GM18508 (cell line): ENCODE measurements around the gene SLC4A8.

Experiments
- ATAC-seq: cut with Tn5 transposase; IDR thresholded peaks from one replicate; pipeline ENCODE4 v1.9.1; 2021; ENCODE audit warnings: moderate number of reproducible peaks; ENCODE audit not compliant: insufficient read depth, unreplicated experiment

Gene SLC4A8

DNA sequence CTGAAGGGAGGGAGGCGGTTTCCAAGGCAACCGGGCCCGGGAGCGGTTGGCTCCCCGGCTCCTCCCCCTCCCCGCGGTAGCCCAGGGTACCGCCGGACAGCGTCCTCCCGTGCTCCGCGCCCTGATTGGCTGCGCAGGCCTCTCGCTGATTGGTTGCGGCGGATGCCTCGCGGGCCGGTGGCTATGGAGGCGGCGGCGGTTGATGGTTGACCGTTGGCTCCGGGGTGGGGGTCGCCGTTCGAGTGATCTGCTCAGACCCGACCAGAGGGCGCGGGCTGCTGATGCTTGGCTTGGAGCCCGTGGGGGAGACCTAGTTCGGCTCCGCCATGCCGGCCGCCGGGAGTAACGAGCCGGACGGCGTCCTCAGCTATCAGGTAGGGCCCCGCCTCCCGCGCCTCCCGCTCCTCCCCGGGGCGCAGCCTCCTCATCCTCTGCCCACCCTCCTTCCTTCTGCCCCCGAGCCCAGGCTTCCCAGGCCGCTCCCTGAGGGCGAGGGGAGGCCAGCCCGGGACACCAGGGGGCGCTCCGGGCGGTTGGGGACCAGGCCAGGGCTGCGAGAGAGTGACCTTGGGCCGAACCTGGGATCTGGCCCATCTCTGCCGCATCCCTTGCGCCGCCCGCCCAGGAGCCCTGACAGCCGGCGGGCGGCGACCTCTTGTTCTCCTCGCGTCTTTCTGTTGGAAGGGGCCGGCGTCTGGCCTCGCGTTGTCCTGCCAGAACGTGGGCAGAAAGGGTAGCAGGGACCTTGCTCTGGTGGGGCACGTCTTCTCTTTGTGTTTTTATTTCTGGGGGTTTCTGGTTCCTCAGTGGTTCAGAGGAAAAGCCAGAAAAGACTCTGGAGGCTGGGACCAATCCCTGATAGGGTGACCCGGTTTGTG lies at the start of gene SLC4A8:
Gene SLC4A8 (plus strand): TSS at position 170 of the 878 bp plus-strand sequence. CDS start 157 bp downstream, at position 327.
- peak; percentile 68 for ATAC-seq

GRCh38 chr12:51374856-51375255 lies 49.8 kb upstream of the SLC4A8 start:
- no peak for ATAC-seq

DNA sequence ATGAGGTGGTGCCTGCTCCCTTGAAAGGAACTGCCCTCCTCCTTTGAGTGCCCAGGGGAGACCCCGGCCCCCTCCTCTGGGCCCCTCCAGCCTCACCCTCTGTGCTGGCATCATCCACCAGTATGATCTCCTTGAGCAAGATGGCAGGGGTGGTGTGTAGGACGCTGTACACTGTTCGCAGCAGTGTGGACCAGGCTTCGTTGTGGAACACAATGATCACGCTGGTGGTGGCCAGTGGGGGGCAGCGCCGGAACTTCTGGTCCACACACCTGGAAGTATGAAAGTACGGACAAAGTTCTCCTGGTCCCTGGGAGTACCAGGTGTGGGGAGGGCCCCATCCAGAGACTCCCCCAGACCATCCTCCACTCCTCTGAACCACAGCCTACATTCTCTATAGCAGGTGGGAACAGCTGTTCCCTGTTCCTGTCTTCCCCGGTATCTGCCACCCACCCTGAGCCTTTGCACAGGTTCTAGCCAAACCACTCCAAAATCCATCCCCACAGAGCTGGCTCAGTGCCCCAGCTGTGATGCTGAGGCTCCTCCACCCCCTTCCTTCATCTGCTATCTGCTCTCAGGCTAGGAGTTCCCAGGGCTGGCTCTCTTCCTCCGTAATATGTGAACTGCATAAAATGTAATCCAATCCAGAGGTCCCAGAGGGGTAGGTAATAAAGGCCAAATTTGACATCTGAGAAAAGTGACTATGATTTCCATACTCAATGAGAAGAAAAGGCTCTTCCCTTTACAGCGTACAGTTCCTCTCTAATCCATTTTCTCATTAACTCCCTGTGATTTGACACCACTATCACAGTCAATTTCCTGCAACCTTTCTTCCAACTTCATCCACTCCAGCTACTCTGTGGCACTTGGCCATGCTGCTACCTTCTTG lies 47.3 kb upstream of the SLC4A8 start:
- ATAC-seq: no peak

GRCh38 chr12:51378749-51379148 lies 45.9 kb upstream of the SLC4A8 start:
- ATAC-seq: no peak

DNA sequence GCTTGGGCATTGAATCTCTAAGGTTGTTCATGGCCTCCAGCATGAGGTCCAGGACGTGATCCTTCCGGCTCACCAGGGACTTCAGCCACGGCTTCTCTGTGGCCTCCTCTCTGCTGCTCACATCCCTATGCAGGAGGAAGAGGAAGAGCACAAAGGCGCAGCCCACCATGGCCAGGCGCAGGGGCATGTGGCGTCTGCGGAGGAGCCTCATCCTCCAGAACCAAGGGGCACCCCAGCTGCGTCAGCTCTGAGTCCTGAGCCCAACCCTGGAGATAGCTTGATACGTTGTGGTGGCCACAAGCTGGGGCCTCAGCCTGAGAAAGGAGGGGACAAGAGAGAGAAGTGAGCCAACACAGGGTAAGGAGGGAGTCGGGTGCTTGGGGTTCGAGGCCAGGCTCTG lies 45.1 kb upstream of the SLC4A8 start:
- ATAC-seq: no peak

GRCh38 chr12:51381226-51382079 lies 43.2 kb upstream of the SLC4A8 start:
- ATAC-seq: no peak

DNA sequence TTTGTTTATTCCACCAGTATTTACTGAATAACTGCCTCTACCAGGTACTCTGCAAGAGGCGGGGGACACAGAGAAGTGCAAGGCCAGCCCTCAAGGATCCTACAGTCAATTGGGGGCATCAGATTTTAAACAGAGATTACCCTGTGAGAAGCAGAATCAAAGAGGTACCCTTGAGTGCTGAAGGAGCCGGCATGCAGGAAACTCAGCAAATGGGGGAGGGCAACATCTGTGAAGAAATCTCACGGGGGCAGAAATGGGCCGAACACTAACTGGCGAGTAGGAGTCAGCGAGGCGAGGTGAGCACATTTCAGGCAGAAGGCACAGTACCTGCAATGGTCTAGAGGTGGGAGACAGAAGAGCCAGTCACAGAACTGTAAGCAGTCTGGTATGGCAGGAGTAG lies 42.5 kb upstream of the SLC4A8 start:
- ATAC-seq: no peak

DNA sequence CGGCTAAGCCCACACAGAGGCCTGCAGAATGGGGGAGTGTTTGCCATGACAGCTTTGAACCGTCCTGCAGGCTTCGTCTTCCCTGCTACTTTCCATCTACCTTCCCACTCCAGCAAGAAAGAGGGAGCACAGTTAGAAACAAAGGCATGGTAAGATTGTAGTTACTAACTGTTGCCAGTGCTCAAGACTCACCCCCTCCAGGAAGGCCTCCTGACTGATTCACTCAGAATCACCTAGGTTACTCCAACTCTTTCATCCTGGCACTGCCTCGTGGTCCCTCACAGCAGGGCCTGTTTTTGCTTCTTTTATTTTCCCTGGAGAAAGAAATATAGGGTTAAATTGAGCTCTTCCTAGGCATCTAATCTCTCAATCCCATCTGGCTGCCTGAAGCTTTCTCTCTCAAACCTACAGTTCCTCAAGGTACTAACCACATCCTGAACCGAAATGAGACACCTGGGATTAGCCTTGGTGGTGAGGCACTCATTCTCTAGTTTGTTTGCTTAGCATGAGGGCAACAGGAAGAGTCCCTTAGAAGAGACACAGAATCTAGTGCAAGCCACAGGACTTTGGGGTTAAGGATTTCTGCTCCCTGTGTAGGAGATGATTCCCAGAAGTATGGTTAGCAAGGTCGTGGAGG lies 41.2 kb upstream of the SLC4A8 start:
- ATAC-seq: no peak

GRCh38 chr12:51386351-51386750 lies 38.3 kb upstream of the SLC4A8 start:
- ATAC-seq: no peak

GRCh38 chr12:51388069-51388799 lies 36.4 kb upstream of the SLC4A8 start:
- ATAC-seq: no peak

- no peak for ATAC-seq
Measured at GRCh38 chr12:51388846-51389245, 35.8 kb upstream of the SLC4A8 start.

- no peak for ATAC-seq
Measured at GRCh38 chr12:51389302-51389999, 35.2 kb upstream of the SLC4A8 start.

GRCh38 chr12:51390457-51390856 lies 34.2 kb upstream of the SLC4A8 start:
- ATAC-seq: no peak

DNA sequence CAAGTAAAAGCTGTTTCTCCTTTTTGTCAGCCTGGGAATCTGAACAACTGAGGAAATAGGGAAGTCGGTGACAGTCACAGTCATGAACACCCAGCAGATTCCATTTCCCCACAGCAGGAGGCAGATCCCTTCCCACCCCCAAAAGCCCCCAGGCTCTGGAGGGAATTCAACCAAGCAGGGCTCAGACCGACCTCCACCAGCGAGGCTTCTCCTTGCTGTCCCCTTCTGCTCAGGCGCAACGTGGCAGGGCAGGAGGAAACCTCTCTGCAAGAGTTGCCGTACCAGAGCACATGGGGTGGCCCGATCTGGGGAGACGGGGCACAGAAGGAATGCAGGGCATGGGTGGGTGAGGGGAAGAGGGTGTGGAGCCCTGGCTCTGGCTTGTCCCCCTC lies 33.7 kb upstream of the SLC4A8 start:
- no peak for ATAC-seq

DNA sequence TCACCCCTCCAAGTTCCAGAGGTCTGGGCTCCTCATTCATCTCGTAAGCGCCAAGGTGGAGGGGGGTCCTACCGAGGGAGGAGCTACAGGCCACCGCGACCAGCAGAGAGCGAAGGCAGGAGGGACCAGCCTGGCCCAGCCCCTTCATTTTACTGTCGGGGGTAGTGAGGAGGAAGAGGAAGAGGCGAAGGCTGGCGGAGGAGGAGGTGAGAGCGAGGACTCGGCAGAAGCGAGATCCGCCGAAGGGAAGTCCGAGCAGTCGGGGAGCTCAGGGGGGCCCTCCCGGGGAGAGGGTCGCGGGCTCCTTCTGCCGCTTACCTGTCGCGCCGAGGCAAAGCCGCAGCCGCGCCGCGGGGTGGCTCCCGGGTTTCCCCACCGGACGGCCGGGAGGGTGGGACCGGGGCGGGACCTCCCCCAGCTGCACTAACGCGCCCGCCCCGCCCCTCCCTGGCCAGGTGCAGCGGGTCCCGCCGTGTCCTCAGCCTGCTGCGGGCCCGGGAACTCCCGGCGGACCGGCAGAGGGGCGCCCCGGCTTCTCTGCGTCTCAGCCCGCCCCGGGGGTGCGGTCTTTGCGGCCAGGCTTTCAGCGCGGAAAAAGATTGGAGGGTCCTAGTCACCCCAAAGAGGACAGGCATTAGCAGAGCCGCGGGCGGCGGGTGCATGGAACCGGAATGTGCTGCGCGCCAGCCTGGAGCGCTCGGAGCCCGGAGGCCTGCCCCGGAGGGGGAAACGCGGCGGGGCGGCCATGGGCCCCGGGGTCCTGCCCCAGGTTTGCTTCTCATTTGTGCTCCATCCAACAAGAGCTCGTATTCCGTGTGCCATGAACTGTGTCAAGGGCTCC lies 33.1 kb upstream of the SLC4A8 start, which contains the start of gene GALNT6:
Gene GALNT6 (minus strand): TSS at position 124 of the 841 bp plus-strand sequence. CDS start 11,625 bp downstream, outside the sequence.
- ATAC-seq: no peak

GRCh38 chr12:51392556-51393237 lies 31.9 kb upstream of the SLC4A8 start:
- no peak for ATAC-seq
